ENCODE data around the gene SLC15A4.

The SLC15A4 gene

GRCh38 chr12:128792398-128792797 is 31.4 kb downstream of the SLC15A4 start:
- FAIRE-seq = no peak

GRCh38 chr12:128791395-128792322 is 32.1 kb downstream of the SLC15A4 start:
- FAIRE-seq = no peak

- FAIRE-seq = no peak
Observed at GRCh38 chr12:128790653-128791373, 32.9 kb downstream of the SLC15A4 start.

GRCh38 chr12:128790221-128790620 is 33.5 kb downstream of the SLC15A4 start:
- no peak for FAIRE-seq

- FAIRE-seq = no peak
Observed at GRCh38 chr12:128789356-128789929, 34.3 kb downstream of the SLC15A4 start.

GRCh38 chr12:128787827-128788226 is 35.9 kb downstream of the SLC15A4 start:
- no peak for FAIRE-seq

GRCh38 chr12:128786741-128787391 is 36.9 kb downstream of the SLC15A4 start:
- no peak for FAIRE-seq

- no peak for FAIRE-seq
Observed at GRCh38 chr12:128784030-128784760, 39.6 kb downstream of the SLC15A4 start.

GRCh38 chr12:128783129-128783574 is 40.6 kb downstream of the SLC15A4 start:
- FAIRE-seq = no peak

GRCh38 chr12:128779901-128780300 is 43.9 kb downstream of the SLC15A4 start:
- FAIRE-seq = no peak

GRCh38 chr12:128772249-128772648 is 51.5 kb downstream of the SLC15A4 start:
- FAIRE-seq = no peak

GRCh38 chr12:128771681-128772080 is 52.1 kb downstream of the SLC15A4 start:
- no peak for FAIRE-seq

GRCh38 chr12:128767518-128767917 is 56.2 kb downstream of the SLC15A4 start:
- no peak for FAIRE-seq

GRCh38 chr12:128766738-128767501 is 56.8 kb downstream of the SLC15A4 start:
- no peak for FAIRE-seq

- FAIRE-seq = no peak
Observed at GRCh38 chr12:128763395-128763794, 60.4 kb downstream of the SLC15A4 start.

GRCh38 chr12:128761379-128761790 is 62.4 kb downstream of the SLC15A4 start:
- FAIRE-seq = no peak

- FAIRE-seq = no peak
Observed at GRCh38 chr12:128755566-128755965, 68.2 kb downstream of the SLC15A4 start.

GRCh38 chr12:128754275-128754674 is 69.5 kb downstream of the SLC15A4 start:
- no peak for FAIRE-seq

GRCh38 chr12:128753438-128753837 is 70.3 kb downstream of the SLC15A4 start:
- no peak for FAIRE-seq

- no peak for FAIRE-seq
Observed at GRCh38 chr12:128752386-128752785, 71.4 kb downstream of the SLC15A4 start.

GRCh38 chr12:128747441-128747840 is 76.3 kb downstream of the SLC15A4 start:
- FAIRE-seq = no peak

Measured in A204.1 (cell line).